ENCODE data around the gene FEZF1. TPM values are rescaled to one million over a fixed set of nuclear protein-coding genes. Genes with fewer than 3 reads are reported as not detected.

The FEZF1 gene
- total and polyA plus RNA-seq, 4 donors: 0.04 to 0.18 TPM; not detected in 2

DNA sequence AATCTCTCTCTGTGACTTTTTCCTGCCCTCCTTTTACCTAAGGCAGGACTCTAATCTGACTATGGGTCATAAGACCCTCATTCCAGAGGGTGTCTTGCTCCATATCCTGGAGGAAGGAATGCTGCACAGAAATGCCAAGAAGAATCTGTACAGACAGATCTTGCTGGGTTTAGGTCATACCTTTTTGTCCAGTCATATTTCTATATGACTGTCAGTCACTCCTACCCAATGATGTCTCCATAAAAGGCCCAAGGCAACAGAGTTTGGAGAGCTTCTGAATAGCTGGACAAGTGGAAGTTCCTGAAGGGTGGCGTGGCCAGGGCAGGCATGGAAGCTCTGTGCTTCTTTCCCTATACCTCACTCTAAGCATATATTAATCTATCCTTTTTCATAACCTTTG, 47.5 kb downstream of the FEZF1 start:
- Histone ChIP-seq H3K4me3 (no peak overlapping the region), H3K4me1 (ENCODE audit: control insufficient read depth in 5 of 5, insufficient read depth in 5 of 5, low read length in 5 of 5) (no peaks in the 10 kb centered on the region), H3K9me3 (ENCODE audit: control insufficient read depth in 4 of 4, insufficient read depth in 3 of 4, low read length in 3 of 4) (peaks cover 0 to 2% (median 0%) of the 10 kb centered on the region in 4 donors), H3K9ac (ENCODE audit: insufficient read depth in 1 of 2, low read length in 2 of 2) (no peak overlapping the region), H3K27ac (ENCODE audit: low read depth in 1 of 2, low read length in 1 of 2) (no peak overlapping the region), H3K36me3 (ENCODE audit: control insufficient read depth in 4 of 4, insufficient read depth in 4 of 4, low read length in 4 of 4) (no peaks in the 10 kb centered on the region), H3K27me3 (ENCODE audit: control insufficient read depth in 3 of 3, insufficient read depth in 3 of 3, low read length in 2 of 3) (peaks cover 0 to 3% (median 0%) of the 10 kb centered on the region in 3 donors)
- DNase-seq: no peak
- 78 to 82% methylated on average over 1 of the region's 1 CpG for WGBS, 2 donors
- TF ChIP-seq, protein P1, sequence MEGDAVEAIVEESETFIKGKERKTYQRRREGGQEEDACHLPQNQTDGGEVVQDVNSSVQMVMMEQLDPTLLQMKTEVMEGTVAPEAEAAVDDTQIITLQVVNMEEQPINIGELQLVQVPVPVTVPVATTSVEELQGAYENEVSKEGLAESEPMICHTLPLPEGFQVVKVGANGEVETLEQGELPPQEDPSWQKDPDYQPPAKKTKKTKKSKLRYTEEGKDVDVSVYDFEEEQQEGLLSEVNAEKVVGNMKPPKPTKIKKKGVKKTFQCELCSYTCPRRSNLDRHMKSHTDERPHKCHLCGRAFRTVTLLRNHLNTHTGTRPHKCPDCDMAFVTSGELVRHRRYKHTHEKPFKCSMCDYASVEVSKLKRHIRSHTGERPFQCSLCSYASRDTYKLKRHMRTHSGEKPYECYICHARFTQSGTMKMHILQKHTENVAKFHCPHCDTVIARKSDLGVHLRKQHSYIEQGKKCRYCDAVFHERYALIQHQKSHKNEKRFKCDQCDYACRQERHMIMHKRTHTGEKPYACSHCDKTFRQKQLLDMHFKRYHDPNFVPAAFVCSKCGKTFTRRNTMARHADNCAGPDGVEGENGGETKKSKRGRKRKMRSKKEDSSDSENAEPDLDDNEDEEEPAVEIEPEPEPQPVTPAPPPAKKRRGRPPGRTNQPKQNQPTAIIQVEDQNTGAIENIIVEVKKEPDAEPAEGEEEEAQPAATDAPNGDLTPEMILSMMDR (IDR thresholded peaks at IDR 0.05; ENCODE audit: control extremely low read depth, extremely low read depth): no peak
- ATAC-seq (ENCODE audit: insufficient read depth, low FRiP score): no peak

DNA sequence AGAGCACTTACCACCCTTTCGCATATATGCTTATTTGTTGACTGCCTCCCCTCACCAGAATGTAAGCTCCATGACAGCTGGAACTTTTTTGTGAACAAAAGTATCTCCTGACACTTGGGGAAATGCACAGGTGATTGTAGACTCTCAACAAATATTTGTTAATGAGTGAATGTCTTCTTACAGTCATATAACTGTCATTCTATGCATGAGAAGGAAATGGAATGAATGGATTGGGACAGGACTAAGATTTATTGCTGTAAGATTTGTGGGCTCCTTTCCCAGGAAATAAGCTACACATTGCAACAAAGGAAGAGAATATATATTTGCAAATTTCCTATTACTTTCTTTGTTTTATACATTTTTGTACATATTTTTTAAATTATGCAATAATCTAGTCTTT, 48.5 kb downstream of the FEZF1 start:
- H3K36me3 ChIP-seq (ENCODE audit: control insufficient read depth in 4 of 4, insufficient read depth in 4 of 4, low read length in 4 of 4): no peaks in the 10 kb centered on the region
- no peak for ATAC-seq (ENCODE audit: insufficient read depth, low FRiP score)
- peaks cover 0 to 3% (median 0%) of the 10 kb centered on the region in 3 donors for H3K27me3 ChIP-seq (ENCODE audit: control insufficient read depth in 3 of 3, insufficient read depth in 3 of 3, low read length in 2 of 3)
- H3K4me3 ChIP-seq: no peak overlapping the region
- H3K9ac ChIP-seq (ENCODE audit: insufficient read depth in 1 of 2, low read length in 2 of 2): no peak overlapping the region
- no peak overlapping the region for H3K27ac ChIP-seq (ENCODE audit: low read depth in 1 of 2, low read length in 1 of 2)
- no peak for DNase-seq
- TF ChIP-seq, protein P1 (IDR thresholded peaks at IDR 0.05; ENCODE audit: control extremely low read depth, extremely low read depth): no peak
- 71 to 76% methylated on average over 1 of the region's 1 CpG for whole genome bisulfite sequencing, 2 donors
- no peaks in the 10 kb centered on the region for H3K4me1 ChIP-seq (ENCODE audit: control insufficient read depth in 5 of 5, insufficient read depth in 5 of 5, low read length in 5 of 5)
- H3K9me3 ChIP-seq (ENCODE audit: control insufficient read depth in 4 of 4, insufficient read depth in 3 of 4, low read length in 3 of 4): peaks cover 0 to 2% (median 0%) of the 10 kb centered on the region in 4 donors

DNA sequence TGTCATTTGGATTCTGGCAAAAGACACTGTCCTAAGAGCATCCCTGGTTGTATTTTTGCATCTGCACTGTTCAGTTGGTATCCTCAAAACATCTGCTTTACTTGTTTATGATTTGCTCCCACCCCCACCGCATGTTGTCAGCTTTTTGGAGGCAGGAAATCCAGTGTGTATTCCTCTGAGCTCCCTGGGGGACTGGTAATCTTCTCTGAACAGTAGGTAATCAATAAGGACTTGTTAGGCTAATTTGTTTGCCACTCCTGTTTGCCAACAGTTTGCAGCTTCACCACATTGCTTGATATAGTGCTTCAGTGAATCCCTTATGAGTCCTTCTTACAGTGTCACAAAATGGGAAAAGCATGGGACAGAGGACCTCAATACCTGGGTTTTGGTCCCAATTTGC, 49.1 kb downstream of the FEZF1 start:
- Histone ChIP-seq H3K27me3 (ENCODE audit: control insufficient read depth in 3 of 3, insufficient read depth in 3 of 3, low read length in 2 of 3) (peaks cover 0 to 3% (median 0%) of the 10 kb centered on the region in 3 donors), H3K27ac (ENCODE audit: low read depth in 1 of 2, low read length in 1 of 2) (no peak overlapping the region), H3K9ac (ENCODE audit: insufficient read depth in 1 of 2, low read length in 2 of 2) (no peak overlapping the region), H3K4me3 (no peak overlapping the region), H3K9me3 (ENCODE audit: control insufficient read depth in 4 of 4, insufficient read depth in 3 of 4, low read length in 3 of 4) (peaks cover 0 to 2% (median 0%) of the 10 kb centered on the region in 4 donors), H3K36me3 (ENCODE audit: control insufficient read depth in 4 of 4, insufficient read depth in 4 of 4, low read length in 4 of 4) (no peaks in the 10 kb centered on the region), H3K4me1 (ENCODE audit: control insufficient read depth in 5 of 5, insufficient read depth in 5 of 5, low read length in 5 of 5) (no peaks in the 10 kb centered on the region)
- ATAC-seq (ENCODE audit: insufficient read depth, low FRiP score): no peak
- no peak for DNase-seq
- TF ChIP-seq, protein P1 (IDR thresholded peaks at IDR 0.05; ENCODE audit: control extremely low read depth, extremely low read depth): no peak
- 12 to 13% methylated on average over 1 of the region's 1 CpG for whole genome bisulfite sequencing, 2 donors

Other genes starting within 250 kb of the FEZF1 start
- gene AASS, start 160.5 kb downstream of the FEZF1 start, total RNA-seq: 10 to 100 TPM; 36.9 to 98.4 TPM
- 10 to 100 TPM; 11.6 to 13.7 TPM for gene AASS, start 160.5 kb downstream of the FEZF1 start, polyA plus RNA-seq